Astrocyte of the spinal cord (primary cell): ENCODE measurements around the gene JAKMIP3.

ENCODE experiments used
- DNase-seq: peaks from one replicate; pipeline ENCODE4 v3.0.0; 2011; ENCODE audit warnings: low read depth, low spot score
- H3K4me3 ChIP-seq: 2 replicates; pipeline ENCODE4 v1.5.1; 2011; ENCODE audit warnings: low read depth, mild to moderate bottlenecking, low read length, moderate library complexity
- in situ Hi-C: cut with HindIII; loops from 2 replicates; pipeline ENCODE4 v1.10.0; 2017; ENCODE audit warnings: low sequenced_read_pairs
- TF ChIP-seq, protein P1 (sequence below): IDR thresholded peaks from 2 replicates; pipeline ENCODE4 v1.5.1; 2012; ENCODE audit warnings: low read depth, mild to moderate bottlenecking, low read length, inconsistent platforms

Gene JAKMIP3

DNA sequence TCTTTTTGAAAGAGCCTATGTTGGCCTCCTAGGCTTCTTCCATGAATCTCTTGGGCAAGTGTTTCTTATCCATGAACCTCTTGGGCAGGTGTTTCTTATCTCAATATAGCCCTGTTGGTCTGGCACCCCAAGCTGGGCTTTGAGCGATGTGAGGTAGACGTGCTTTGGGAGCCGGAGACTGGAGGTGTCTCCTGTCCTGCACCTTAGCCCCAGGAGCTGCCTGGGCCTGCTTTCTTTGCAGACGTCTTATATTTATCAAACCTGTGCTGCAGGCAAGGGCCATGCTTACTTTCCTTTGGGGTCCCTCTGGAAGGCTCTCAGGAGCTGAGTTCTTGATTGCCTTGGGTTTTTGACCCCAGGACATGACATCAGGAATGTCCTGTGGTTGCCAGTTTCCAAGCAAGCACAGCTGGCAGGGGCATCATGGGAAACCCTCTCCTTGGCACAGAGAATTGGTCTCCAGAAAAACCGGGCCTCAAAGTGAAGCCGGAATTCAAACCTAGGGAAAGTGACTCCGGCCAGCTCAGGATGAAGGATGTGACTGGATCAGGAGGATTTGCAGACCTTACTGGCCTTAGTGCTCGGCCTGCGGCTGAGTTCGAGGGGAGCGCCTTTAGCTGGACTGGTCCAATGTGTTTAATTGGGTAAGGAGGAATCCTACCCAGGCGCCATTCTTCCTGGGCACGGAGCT, 2.8 kb downstream of the JAKMIP3 start:
- H3K4me3 ChIP-seq = no peak overlapping the region
- TF ChIP-seq, protein P1, sequence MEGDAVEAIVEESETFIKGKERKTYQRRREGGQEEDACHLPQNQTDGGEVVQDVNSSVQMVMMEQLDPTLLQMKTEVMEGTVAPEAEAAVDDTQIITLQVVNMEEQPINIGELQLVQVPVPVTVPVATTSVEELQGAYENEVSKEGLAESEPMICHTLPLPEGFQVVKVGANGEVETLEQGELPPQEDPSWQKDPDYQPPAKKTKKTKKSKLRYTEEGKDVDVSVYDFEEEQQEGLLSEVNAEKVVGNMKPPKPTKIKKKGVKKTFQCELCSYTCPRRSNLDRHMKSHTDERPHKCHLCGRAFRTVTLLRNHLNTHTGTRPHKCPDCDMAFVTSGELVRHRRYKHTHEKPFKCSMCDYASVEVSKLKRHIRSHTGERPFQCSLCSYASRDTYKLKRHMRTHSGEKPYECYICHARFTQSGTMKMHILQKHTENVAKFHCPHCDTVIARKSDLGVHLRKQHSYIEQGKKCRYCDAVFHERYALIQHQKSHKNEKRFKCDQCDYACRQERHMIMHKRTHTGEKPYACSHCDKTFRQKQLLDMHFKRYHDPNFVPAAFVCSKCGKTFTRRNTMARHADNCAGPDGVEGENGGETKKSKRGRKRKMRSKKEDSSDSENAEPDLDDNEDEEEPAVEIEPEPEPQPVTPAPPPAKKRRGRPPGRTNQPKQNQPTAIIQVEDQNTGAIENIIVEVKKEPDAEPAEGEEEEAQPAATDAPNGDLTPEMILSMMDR = no peak
- no peak for DNase-seq
- in situ Hi-C loops = no loop called here

DNA sequence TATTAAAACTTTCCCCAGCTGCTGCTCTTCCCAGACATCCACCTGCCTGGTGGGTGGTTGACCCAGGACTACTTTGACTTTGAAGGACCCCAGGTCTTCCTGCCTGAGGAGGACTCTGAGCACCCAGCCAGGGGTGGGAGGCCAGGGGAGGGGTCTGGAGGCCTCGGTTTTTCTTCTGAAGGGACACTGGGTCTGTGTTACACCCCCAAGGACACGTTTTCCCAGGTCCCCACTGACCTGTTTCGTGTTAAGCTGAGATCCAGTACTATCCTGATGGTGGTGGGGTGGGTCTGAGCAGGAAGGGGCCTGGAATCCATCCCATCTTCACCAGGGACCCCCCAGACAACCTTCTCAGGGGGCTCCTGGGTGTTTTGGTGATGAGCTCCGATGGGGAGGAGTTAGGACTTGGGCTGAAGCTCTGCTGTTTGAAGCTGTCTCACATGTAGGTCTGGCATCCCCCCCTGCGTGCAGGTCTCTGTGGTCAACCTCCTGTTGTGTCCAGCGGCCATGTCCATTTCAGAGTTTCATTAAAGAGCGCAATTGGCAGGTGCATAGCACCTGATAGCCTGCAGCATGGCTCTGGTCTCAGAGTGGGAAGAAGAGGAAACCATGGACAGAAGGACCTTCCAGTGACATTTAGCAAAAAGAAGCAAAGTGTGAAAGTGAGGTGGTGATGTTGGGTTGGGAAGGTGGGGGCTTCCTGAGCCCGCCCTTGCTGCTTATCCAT, 3.5 kb downstream of the JAKMIP3 start:
- in situ Hi-C loops = no loop called here
- TF ChIP-seq, protein P1 = no peak

DNA sequence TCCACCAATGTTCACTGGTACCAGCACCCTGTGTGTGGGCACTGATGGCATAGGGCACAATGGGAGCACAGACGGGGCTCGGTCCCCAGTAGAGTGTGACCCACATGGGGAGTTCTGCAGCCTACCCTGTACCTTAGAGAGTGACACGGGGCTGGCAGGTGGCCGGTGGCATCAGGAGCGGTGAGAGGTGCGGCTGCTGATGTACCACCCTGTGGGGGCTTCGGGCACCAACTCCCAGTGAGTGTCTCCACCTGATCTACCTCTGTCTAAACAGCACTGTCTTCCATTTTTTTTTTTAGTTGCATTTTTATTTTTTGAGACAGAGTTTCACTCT, 4.1 kb downstream of the JAKMIP3 start:
- H3K4me3 ChIP-seq = no peak overlapping the region
- in situ Hi-C loops = no loop called here
- TF ChIP-seq, protein P1 = no peak
- DNase-seq = no peak

More for the DNA sequence above, 3.5 kb downstream of the JAKMIP3 start:
- no peak overlapping the region for H3K4me3 ChIP-seq
- no peak for DNase-seq

DNA sequence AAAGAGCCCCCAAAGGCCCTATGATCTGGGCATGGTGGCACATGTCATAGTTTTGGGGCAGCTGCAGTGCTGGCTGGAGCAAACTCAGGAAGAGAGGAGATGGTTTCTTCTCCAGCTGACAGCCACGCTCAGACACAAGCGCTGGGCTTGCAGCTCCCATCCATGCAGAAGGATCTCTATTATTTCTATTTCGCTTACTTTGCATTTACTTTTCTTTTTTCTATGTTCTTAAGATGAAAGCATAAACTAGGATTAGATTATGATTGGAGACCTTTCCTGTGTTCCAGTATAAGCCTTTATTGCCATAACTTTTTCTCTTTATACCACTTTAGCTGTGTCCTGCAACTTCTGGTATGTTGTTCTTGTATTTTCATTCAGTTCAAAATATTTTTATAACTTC, 5.0 kb downstream of the JAKMIP3 start:
- in situ Hi-C loops = no loop called here
- no peak for DNase-seq
- TF ChIP-seq, protein P1 = no peak
- H3K4me3 ChIP-seq = no peak overlapping the region

DNA sequence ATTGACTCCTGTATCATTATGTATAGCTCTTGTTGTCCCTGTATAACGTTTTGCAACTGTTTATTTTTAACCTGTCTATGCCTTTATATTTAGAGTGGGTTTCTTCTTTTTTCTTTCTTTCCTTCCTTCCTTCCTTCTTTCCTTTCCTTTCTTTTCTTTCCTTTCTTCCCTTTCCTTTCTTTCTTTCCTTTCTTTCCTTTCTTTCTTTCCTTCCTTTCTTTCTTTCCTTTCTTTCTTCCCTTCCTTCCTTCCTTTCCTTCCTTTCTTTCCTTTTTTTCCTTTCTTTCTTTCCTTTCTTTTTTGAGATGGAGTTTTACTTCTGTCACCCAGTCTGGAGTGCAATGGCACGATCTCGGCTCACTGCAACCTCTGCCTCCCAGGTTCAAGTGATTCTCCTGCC, 5.9 kb downstream of the JAKMIP3 start:
- in situ Hi-C loops = no loop called here
- H3K4me3 ChIP-seq = no peak overlapping the region
- DNase-seq = no peak
- TF ChIP-seq, protein P1 = no peak

DNA sequence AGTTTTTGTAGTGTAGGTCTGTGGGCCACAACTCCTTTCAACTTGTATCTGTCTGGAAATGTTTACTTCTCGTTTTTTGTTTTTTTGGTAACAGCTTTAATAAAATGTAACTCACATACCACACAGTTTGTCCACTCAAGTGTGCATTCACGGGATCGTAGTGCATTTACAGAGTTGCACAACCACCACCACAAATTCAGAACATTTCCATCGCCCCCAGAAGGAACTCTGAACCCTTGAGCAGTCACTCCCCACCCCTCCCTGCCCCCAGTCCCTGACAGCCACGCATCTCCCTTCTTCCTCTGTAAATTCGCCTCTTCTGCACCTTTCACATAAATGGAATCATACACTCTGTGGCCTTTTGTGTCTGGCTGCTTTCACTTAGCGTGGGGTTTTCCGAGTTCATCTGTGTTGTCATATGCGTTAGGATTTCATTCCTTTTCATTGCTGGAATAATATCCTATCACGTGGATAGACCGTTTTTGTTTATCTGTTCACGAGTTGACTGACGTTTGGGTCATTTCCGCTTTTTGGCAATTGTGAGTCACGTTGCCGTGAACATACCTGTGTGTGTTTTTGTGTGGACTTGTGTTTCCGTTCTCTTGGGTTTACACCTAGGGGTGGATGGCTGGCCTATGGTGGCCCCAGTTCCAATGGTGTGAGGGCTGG, 10.3 kb downstream of the JAKMIP3 start:
- no peak overlapping the region for H3K4me3 ChIP-seq
- in situ Hi-C loops = no loop called here
- DNase-seq = no peak
- TF ChIP-seq, protein P1 = no peak
